H1 (cell line): ENCODE results near the gene SASH3. TPM values are rescaled to one million over a fixed set of nuclear protein-coding genes. Genes with fewer than 3 reads are reported as not detected.

Source experiments
- CBX5 ChIP-seq: fragments of 300-800, 300-1000 bp; sonication (generic); IDR thresholded peaks from 2 replicates; pipeline ENCODE4 v1.7.1; 2016; ENCODE audit warnings: antibody characterized with exemption, low read length, low read depth
- FOSL1 ChIP-seq: IDR thresholded peaks from 2 replicates; pipeline ENCODE4 v1.6.1; 2011; ENCODE audit warnings: mild to moderate bottlenecking, low read depth, low read length, moderate library complexity; ENCODE audit not compliant: insufficient read depth
- KDM5A ChIP-seq: fragments of 200-600 bp; IDR thresholded peaks from 2 replicates; pipeline ENCODE4 v1.7.1; 2012; ENCODE audit warnings: mild to moderate bottlenecking, low read length, inconsistent platforms, mixed read lengths
- POU5F1 ChIP-seq: IDR thresholded peaks from 2 replicates; pipeline ENCODE4 v1.6.1; 2011; ENCODE audit warnings: low read depth, mild to moderate bottlenecking, low read length, moderate library complexity
- RFX5 ChIP-seq: IDR thresholded peaks from 2 replicates; pipeline ENCODE4 v1.6.1; 2011; ENCODE audit warnings: low read depth, low read length, improper control_type of control experiment, borderline replicate concordance
- SAP30 ChIP-seq: fragments of 300-600 bp; sonication (generic); IDR thresholded peaks from 2 replicates; pipeline ENCODE4 v1.7.1; 2012; ENCODE audit warnings: low read length, moderate library complexity, mild to moderate bottlenecking, inconsistent platforms; ENCODE audit not compliant: insufficient read depth, insufficient replicate concordance
- TAF1 ChIP-seq: IDR thresholded peaks from 2 replicates; pipeline ENCODE4 v1.6.1; 2011; ENCODE audit warnings: mild to moderate bottlenecking, low read depth, low read length
- TAF7 ChIP-seq: optimal IDR thresholded peaks from 2 replicates; pipeline ENCODE3; 2011; ENCODE audit warnings: low read depth, mild to moderate bottlenecking, inconsistent platforms, low read length, moderate library complexity, borderline replicate concordance
- polyA plus RNA-seq, 7 experiments: library from polyadenylated mRNA; depleted of rRNA in 3 of 7; stranded (reverse) in 5 of 7; unstranded in 2 of 7; fragments of >200 nt in 5 of 7; fragments of 200-250 nt in 2 of 7; gene quantifications; 1 replicate in 5 of 7; 2 replicates in 1 of 7; 4 replicates in 1 of 7; pipeline versions ENCODE4 v1.2.1 to v1.2.3, GENCODE V29; 2011 to 2013; ENCODE audit warnings: missing spikeins in 2 of 7, mixed read lengths in 2 of 7
- total RNA-seq: library from RNA; stranded (reverse); fragmentation: NEBNext Ultra II Directional; extraction: Animal tissue kit (Norgen Biotek cat#: 25700); gene quantifications from 2 replicates; pipeline ENCODE4 v1.2.1, GENCODE V29; 2021
- TF ChIP-seq, protein P1 (sequence below): fragments of 300-600 bp; sonication (generic); IDR thresholded peaks from 2 replicates; pipeline ENCODE4 v1.7.1; 2012; ENCODE audit warnings: low read length, moderate library complexity, mild to moderate bottlenecking, inconsistent platforms; ENCODE audit not compliant: insufficient replicate concordance
- TF ChIP-seq, protein P2 (sequence below): IDR thresholded peaks from 2 replicates; pipeline ENCODE4 v1.6.1; 2012; ENCODE audit warnings: low read length, inconsistent platforms

SASH3 gene
- total and polyA plus RNA-seq, 2 of the 8 experiments (the other 6 are each of a cell fraction or from before 2014, with no cell fraction given) = not detected

DNA sequence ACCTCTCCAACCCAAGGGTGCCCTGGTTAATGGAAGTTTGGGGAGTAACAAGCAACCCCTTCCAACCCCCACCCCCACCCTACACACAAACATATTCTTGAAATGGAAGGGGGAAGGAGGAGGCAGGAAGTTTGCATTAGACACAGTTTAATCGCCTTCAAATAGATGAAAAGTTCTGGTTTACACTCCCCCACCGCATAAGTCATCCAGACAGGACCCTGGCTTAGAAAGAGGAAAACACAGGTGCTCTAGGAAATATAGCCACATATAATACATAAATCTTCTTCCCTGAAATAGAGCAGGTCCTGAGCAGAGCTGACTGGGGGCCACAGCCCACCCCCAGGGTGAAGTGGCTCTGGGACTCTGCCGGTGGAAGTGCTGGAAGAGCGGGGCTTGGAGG, 25.1 kb downstream of the SASH3 start (continued):
- TF ChIP-seq, protein P1, sequence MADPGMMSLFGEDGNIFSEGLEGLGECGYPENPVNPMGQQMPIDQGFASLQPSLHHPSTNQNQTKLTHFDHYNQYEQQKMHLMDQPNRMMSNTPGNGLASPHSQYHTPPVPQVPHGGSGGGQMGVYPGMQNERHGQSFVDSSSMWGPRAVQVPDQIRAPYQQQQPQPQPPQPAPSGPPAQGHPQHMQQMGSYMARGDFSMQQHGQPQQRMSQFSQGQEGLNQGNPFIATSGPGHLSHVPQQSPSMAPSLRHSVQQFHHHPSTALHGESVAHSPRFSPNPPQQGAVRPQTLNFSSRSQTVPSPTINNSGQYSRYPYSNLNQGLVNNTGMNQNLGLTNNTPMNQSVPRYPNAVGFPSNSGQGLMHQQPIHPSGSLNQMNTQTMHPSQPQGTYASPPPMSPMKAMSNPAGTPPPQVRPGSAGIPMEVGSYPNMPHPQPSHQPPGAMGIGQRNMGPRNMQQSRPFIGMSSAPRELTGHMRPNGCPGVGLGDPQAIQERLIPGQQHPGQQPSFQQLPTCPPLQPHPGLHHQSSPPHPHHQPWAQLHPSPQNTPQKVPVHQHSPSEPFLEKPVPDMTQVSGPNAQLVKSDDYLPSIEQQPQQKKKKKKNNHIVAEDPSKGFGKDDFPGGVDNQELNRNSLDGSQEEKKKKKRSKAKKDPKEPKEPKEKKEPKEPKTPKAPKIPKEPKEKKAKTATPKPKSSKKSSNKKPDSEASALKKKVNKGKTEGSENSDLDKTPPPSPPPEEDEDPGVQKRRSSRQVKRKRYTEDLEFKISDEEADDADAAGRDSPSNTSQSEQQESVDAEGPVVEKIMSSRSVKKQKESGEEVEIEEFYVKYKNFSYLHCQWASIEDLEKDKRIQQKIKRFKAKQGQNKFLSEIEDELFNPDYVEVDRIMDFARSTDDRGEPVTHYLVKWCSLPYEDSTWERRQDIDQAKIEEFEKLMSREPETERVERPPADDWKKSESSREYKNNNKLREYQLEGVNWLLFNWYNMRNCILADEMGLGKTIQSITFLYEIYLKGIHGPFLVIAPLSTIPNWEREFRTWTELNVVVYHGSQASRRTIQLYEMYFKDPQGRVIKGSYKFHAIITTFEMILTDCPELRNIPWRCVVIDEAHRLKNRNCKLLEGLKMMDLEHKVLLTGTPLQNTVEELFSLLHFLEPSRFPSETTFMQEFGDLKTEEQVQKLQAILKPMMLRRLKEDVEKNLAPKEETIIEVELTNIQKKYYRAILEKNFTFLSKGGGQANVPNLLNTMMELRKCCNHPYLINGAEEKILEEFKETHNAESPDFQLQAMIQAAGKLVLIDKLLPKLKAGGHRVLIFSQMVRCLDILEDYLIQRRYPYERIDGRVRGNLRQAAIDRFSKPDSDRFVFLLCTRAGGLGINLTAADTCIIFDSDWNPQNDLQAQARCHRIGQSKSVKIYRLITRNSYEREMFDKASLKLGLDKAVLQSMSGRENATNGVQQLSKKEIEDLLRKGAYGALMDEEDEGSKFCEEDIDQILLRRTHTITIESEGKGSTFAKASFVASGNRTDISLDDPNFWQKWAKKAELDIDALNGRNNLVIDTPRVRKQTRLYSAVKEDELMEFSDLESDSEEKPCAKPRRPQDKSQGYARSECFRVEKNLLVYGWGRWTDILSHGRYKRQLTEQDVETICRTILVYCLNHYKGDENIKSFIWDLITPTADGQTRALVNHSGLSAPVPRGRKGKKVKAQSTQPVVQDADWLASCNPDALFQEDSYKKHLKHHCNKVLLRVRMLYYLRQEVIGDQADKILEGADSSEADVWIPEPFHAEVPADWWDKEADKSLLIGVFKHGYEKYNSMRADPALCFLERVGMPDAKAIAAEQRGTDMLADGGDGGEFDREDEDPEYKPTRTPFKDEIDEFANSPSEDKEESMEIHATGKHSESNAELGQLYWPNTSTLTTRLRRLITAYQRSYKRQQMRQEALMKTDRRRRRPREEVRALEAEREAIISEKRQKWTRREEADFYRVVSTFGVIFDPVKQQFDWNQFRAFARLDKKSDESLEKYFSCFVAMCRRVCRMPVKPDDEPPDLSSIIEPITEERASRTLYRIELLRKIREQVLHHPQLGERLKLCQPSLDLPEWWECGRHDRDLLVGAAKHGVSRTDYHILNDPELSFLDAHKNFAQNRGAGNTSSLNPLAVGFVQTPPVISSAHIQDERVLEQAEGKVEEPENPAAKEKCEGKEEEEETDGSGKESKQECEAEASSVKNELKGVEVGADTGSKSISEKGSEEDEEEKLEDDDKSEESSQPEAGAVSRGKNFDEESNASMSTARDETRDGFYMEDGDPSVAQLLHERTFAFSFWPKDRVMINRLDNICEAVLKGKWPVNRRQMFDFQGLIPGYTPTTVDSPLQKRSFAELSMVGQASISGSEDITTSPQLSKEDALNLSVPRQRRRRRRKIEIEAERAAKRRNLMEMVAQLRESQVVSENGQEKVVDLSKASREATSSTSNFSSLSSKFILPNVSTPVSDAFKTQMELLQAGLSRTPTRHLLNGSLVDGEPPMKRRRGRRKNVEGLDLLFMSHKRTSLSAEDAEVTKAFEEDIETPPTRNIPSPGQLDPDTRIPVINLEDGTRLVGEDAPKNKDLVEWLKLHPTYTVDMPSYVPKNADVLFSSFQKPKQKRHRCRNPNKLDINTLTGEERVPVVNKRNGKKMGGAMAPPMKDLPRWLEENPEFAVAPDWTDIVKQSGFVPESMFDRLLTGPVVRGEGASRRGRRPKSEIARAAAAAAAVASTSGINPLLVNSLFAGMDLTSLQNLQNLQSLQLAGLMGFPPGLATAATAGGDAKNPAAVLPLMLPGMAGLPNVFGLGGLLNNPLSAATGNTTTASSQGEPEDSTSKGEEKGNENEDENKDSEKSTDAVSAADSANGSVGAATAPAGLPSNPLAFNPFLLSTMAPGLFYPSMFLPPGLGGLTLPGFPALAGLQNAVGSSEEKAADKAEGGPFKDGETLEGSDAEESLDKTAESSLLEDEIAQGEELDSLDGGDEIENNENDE = no peak
- TF ChIP-seq CBX5 = no peak
- no peak for TF ChIP-seq FOSL1
- no peak for TF ChIP-seq TAF1
- no peak for TF ChIP-seq POU5F1
- no peak for TF ChIP-seq TAF7
- no peak for TF ChIP-seq SAP30
- no peak for TF ChIP-seq KDM5A
- TF ChIP-seq, protein P2, sequence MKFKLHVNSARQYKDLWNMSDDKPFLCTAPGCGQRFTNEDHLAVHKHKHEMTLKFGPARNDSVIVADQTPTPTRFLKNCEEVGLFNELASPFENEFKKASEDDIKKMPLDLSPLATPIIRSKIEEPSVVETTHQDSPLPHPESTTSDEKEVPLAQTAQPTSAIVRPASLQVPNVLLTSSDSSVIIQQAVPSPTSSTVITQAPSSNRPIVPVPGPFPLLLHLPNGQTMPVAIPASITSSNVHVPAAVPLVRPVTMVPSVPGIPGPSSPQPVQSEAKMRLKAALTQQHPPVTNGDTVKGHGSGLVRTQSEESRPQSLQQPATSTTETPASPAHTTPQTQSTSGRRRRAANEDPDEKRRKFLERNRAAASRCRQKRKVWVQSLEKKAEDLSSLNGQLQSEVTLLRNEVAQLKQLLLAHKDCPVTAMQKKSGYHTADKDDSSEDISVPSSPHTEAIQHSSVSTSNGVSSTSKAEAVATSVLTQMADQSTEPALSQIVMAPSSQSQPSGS = no peak
- no peak for TF ChIP-seq RFX5
